Right ventricle myocardium inferior (tissue), 1 donor: ENCODE data around the gene DNAJC17. TPM values are rescaled to one million over a fixed set of nuclear protein-coding genes. Genes with fewer than 3 reads are reported as not detected.

Experiments
- total RNA-seq: library from RNA; stranded (reverse); fragmentation: NEBNext Ultra II Directional; extraction: Animal tissue kit (Norgen Biotek cat#: 25700); gene quantifications from one replicate; pipeline ENCODE4 v1.2.1, GENCODE V29; 2021
- donor health status: DM: no; HTN: yes; CAD: no; lungs with severe emphysema.

Gene DNAJC17
- total RNA-seq, 1 donor from 2014 or later, result 19.7 TPM

Other genes starting within 250 kb of the DNAJC17 start
- 15.6 TPM for gene CCDC32, start 242.4 kb downstream of the DNAJC17 start, total RNA-seq
- 8.3 TPM for gene RPUSD2, start 238.2 kb downstream of the DNAJC17 start, total RNA-seq
- gene KNL1, start 213.2 kb downstream of the DNAJC17 start, total RNA-seq, result 0.54 TPM
- 2.0 TPM for gene RAD51, start 112.3 kb downstream of the DNAJC17 start, total RNA-seq
- gene RMDN3, start 52.2 kb downstream of the DNAJC17 start, total RNA-seq, result 19.1 TPM
- gene GCHFR, start 43.4 kb downstream of the DNAJC17 start, total RNA-seq, result 8.1 TPM
- gene C15orf62, start 37.5 kb downstream of the DNAJC17 start, total RNA-seq, result 0.24 TPM
- 27.6 TPM for gene ZFYVE19, start 384 bp downstream of the DNAJC17 start, total RNA-seq
- not detected for gene PPP1R14D, start 21.2 kb upstream of the DNAJC17 start, total RNA-seq
- gene SPINT1, start 36.6 kb upstream of the DNAJC17 start, total RNA-seq, result 2.0 TPM
- not detected for gene RHOV, start 66.8 kb upstream of the DNAJC17 start, total RNA-seq
- 20.6 TPM for gene VPS18, start 87.0 kb upstream of the DNAJC17 start, total RNA-seq
- 11.1 TPM for gene DLL4, start 121.9 kb upstream of the DNAJC17 start, total RNA-seq
- 0.81 TPM for gene CHAC1, start 146.0 kb upstream of the DNAJC17 start, total RNA-seq